LoVo (cell line): ENCODE measurements around the gene TSHZ1.

Experiments
- DNase-seq: peaks from one replicate; pipeline ENCODE4 v3.0.0-alpha.2; 2016; ENCODE audit warnings: low spot score

The TSHZ1 gene

GRCh38 chr18:75248426-75249174 lies 38.0 kb downstream of the TSHZ1 start:
- no peak for DNase-seq

- DNase-seq: no peak
Measured at GRCh38 chr18:75249175-75249518, 38.5 kb downstream of the TSHZ1 start.

GRCh38 chr18:75249672-75250470 lies 39.3 kb downstream of the TSHZ1 start:
- no peak for DNase-seq

- DNase-seq: no peak
Measured at GRCh38 chr18:75250471-75250821, 39.8 kb downstream of the TSHZ1 start.

GRCh38 chr18:75251466-75251865 lies 40.9 kb downstream of the TSHZ1 start:
- no peak for DNase-seq

- DNase-seq: no peak
Measured at GRCh38 chr18:75252136-75252535, 41.5 kb downstream of the TSHZ1 start.

- DNase-seq: no peak
Measured at GRCh38 chr18:75253043-75253442, 42.4 kb downstream of the TSHZ1 start.

GRCh38 chr18:75253784-75254183 lies 43.2 kb downstream of the TSHZ1 start:
- no peak for DNase-seq

GRCh38 chr18:75255094-75255493 lies 44.5 kb downstream of the TSHZ1 start:
- DNase-seq: no peak

GRCh38 chr18:75256376-75256775 lies 45.8 kb downstream of the TSHZ1 start:
- DNase-seq: no peak

- DNase-seq: no peak
Measured at GRCh38 chr18:75257605-75258004, 47.0 kb downstream of the TSHZ1 start.

- DNase-seq: no peak
Measured at GRCh38 chr18:75261430-75262223, 51.0 kb downstream of the TSHZ1 start.

- DNase-seq: no peak
Measured at GRCh38 chr18:75262511-75262910, 51.9 kb downstream of the TSHZ1 start.

- no peak for DNase-seq
Measured at GRCh38 chr18:75264195-75264594, 53.6 kb downstream of the TSHZ1 start.

- DNase-seq: no peak
Measured at GRCh38 chr18:75264926-75265597, 54.5 kb downstream of the TSHZ1 start.

GRCh38 chr18:75265872-75266271 lies 55.3 kb downstream of the TSHZ1 start:
- DNase-seq: no peak

GRCh38 chr18:75267643-75268363 lies 57.2 kb downstream of the TSHZ1 start:
- DNase-seq: no peak

GRCh38 chr18:75268364-75268646 lies 57.7 kb downstream of the TSHZ1 start:
- DNase-seq: no peak

- no peak for DNase-seq
Measured at GRCh38 chr18:75269124-75269680, 58.6 kb downstream of the TSHZ1 start.

- DNase-seq: no peak
Measured at GRCh38 chr18:75269696-75270095, 59.1 kb downstream of the TSHZ1 start.

GRCh38 chr18:75271952-75272351 lies 61.4 kb downstream of the TSHZ1 start:
- no peak for DNase-seq

- DNase-seq: no peak
Measured at GRCh38 chr18:75273817-75274216, 63.2 kb downstream of the TSHZ1 start.
